Neuronal stem cell (in vitro differentiated cells): Measurements from ENCODE around the gene CARD11.
A peak's percentile ranks its signal among the peaks of the same experiment; 100 is the strongest.

Source experiments
- DNase-seq: peaks from one replicate; pipeline ENCODE4 v3.0.0-alpha.2; 2013; ENCODE audit warnings: low spot score
- H2AFZ ChIP-seq: one replicate; pipeline ENCODE4 v1.6.1; 2013; ENCODE audit warnings: mild to moderate bottlenecking, low read length, inconsistent platforms
- H2AK5ac ChIP-seq: 2 replicates; pipeline ENCODE4 v1.6.1; 2013; ENCODE audit warnings: low read depth, mild to moderate bottlenecking, inconsistent platforms, low read length, moderate library complexity, mixed read lengths
- H2BK120ac ChIP-seq: 2 replicates; pipeline ENCODE4 v1.6.1; 2013; ENCODE audit warnings: low read depth, mild to moderate bottlenecking, inconsistent platforms, low read length, moderate library complexity, mixed read lengths
- H2BK12ac ChIP-seq: one replicate; pipeline ENCODE4 v1.6.1; 2013; ENCODE audit warnings: low read length, inconsistent platforms
- H2BK15ac ChIP-seq: 2 replicates; pipeline ENCODE4 v1.6.1; 2013; ENCODE audit warnings: mild to moderate bottlenecking, low read length, inconsistent platforms, mixed read lengths
- H2BK5ac ChIP-seq: one replicate; pipeline ENCODE4 v1.6.1; 2013; ENCODE audit warnings: inconsistent platforms, mild to moderate bottlenecking, low read length, moderate library complexity
- H3K14ac ChIP-seq: one replicate; pipeline ENCODE4 v1.6.1; 2013; ENCODE audit warnings: low read length, inconsistent platforms
- H3K18ac ChIP-seq: 2 replicates; pipeline ENCODE4 v1.6.1; 2013; ENCODE audit warnings: low read length, inconsistent platforms
- H3K23ac ChIP-seq: 2 replicates; pipeline ENCODE4 v1.6.1; 2013; ENCODE audit warnings: low read depth, mild to moderate bottlenecking, mixed read lengths, low read length, inconsistent platforms; ENCODE audit not compliant: poor library complexity
- H3K27ac ChIP-seq: replicated peaks from 3 replicates; pipeline ENCODE4 v1.5.1; 2013; ENCODE audit warnings: low read length, inconsistent platforms
- H3K27me3 ChIP-seq, 3 experiments: 2 replicates each; pipeline ENCODE4 v1.6.1; 2013; ENCODE audit warnings: low read length in 3 of 3, mild to moderate bottlenecking in 2 of 3, inconsistent platforms in 1 of 3, low read depth in 1 of 3, mixed read lengths in 1 of 3, moderate library complexity in 1 of 3; ENCODE audit not compliant: control insufficient read depth in 3 of 3, insufficient read depth in 3 of 3
- H3K36me3 ChIP-seq, 2 donors: replicated peaks in 1 of 2; 2 replicates each; pipeline ENCODE4 v1.6.1; 2013; ENCODE audit warnings: low read length in 2 of 2; ENCODE audit not compliant: control insufficient read depth in 2 of 2, insufficient read depth in 2 of 2
- H3K4ac ChIP-seq: 2 replicates; pipeline ENCODE4 v1.6.1; 2013; ENCODE audit warnings: inconsistent platforms, mild to moderate bottlenecking, low read length, moderate library complexity
- H3K4me1 ChIP-seq, 2 donors: 1 replicate in 1 of 2; 2 replicates in 1 of 2; pipeline ENCODE4 v1.6.1; 2013; ENCODE audit warnings: low read length in 2 of 2, low read depth in 1 of 2; ENCODE audit not compliant: control insufficient read depth in 2 of 2, insufficient read depth in 1 of 2
- H3K4me2 ChIP-seq: one replicate; pipeline ENCODE4 v1.6.1; 2013; ENCODE audit warnings: mild to moderate bottlenecking, low read length, inconsistent platforms; ENCODE audit not compliant: insufficient read depth, poor library complexity, severe bottlenecking
- H3K4me3 ChIP-seq, 2 donors: 2 replicates each; pipeline ENCODE4 v1.5.1; 2013; ENCODE audit warnings: low read length in 2 of 2, mild to moderate bottlenecking in 2 of 2, inconsistent platforms in 1 of 2, moderate library complexity in 1 of 2
- H3K79me1 ChIP-seq: one replicate; pipeline ENCODE4 v1.6.1; 2013; ENCODE audit warnings: low read depth, mild to moderate bottlenecking, inconsistent platforms, low read length, moderate library complexity
- H3K9ac ChIP-seq: one replicate; pipeline ENCODE4 v1.6.1; 2013; ENCODE audit warnings: mild to moderate bottlenecking, low read depth, low read length, inconsistent platforms; ENCODE audit not compliant: poor library complexity
- H3K9me3 ChIP-seq, 2 donors: replicated peaks in 1 of 2; 2 replicates each; pipeline versions ENCODE3 to v1.6.1; 2013; ENCODE audit warnings: low read length in 2 of 2, mild to moderate bottlenecking in 2 of 2, inconsistent platforms in 1 of 2, low read depth in 1 of 2, mixed read lengths in 1 of 2, moderate library complexity in 1 of 2; ENCODE audit not compliant: control insufficient read depth in 2 of 2, insufficient read depth in 1 of 2
- H4K8ac ChIP-seq: one replicate; pipeline ENCODE4 v1.6.1; 2013; ENCODE audit warnings: low read depth, mild to moderate bottlenecking, inconsistent platforms, low read length, moderate library complexity
- H4K91ac ChIP-seq: one replicate; pipeline ENCODE4 v1.6.1; 2013; ENCODE audit warnings: low read length, low read depth, mild to moderate bottlenecking, inconsistent platforms; ENCODE audit not compliant: poor library complexity
- WGBS, 2 donors: extraction: QIAGEN DNeasy Blood & Tissue Kit; methylation state at CpG; one replicate each; pipeline ENCODE4 v1.1.7; 2013; ENCODE audit warnings: missing lambda C conversion rate in 2 of 2, mixed read lengths in 1 of 2; ENCODE audit not compliant: insufficient read length in 2 of 2, insufficient replicate concordance in 1 of 2; ENCODE audit errors: extremely low coverage in 2 of 2; 5-methylcytosine and 5-hydroxymethylcytosine counted together

Gene CARD11

GRCh38 chr7:2864204-2864985, 179.3 kb downstream of the CARD11 start:
- Histone ChIP-seq H3K9ac (no peak overlapping the region), H2AK5ac (no peak overlapping the region), H3K18ac (no peak overlapping the region), H2BK12ac (no peak overlapping the region), H2AFZ (peak overlapping the region; percentile 85), H2BK5ac (no peak overlapping the region), H3K27ac (no peak overlapping the region), H3K9me3 (no peaks in the 10 kb centered on the region), H2BK15ac (no peak overlapping the region), H3K27me3 (no peaks in the 10 kb centered on the region), H3K4me2 (no peak overlapping the region), H2BK120ac (no peak overlapping the region), H3K4me3 (no peak overlapping the region), H3K4ac (no peak overlapping the region), H3K36me3 (no peaks in the 10 kb centered on the region), H3K79me1 (no peaks in the 10 kb centered on the region), H3K4me1 (peaks cover 3 to 12% of the 10 kb centered on the region in 2 donors), H4K91ac (no peak overlapping the region), H3K14ac (no peak overlapping the region), H4K8ac (no peak overlapping the region), H3K23ac (no peak overlapping the region)
- DNase-seq = no peak
- no CpG with 5 or more reads among the region's 12 CpGs for WGBS, 2 donors

DNA sequence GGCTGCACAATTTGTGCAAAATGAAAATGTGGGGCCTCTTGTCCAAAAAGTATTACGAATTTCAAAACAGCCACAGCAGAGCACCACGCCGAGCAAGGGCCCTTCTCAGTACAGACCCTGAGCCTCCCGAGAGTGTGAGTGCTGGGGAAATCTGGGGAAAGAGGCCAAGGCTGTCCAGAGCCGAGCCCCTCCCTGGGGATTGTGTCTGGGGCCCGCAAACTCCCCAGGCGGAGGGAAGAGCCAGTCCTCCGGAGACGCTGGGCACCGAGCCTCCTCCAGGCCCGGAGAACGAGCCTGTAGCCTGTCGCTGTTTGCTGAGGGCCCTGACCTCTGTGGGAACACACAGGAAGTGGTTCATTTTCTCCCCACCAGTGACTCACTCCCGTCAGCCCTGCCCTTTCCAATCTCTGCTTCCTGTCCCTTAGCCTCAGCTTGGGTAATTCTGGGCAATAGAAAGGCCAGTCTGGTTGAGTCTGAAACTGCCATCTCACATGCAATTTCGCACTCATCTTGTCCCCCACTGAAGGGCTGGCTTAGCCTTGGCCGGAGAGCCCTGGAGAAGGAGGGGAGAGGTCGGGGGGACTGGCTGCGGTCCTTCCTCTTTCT, 180.1 kb downstream of the CARD11 start:
- Histone ChIP-seq H3K4me2 (no peak overlapping the region), H3K18ac (no peak overlapping the region), H3K23ac (no peak overlapping the region), H3K9me3 (no peaks in the 10 kb centered on the region), H3K4ac (no peak overlapping the region), H2AFZ (peak overlapping the region; percentile 85), H3K27ac (no peak overlapping the region), H2AK5ac (peak overlapping the region; percentile 8), H2BK15ac (no peak overlapping the region), H2BK12ac (no peak overlapping the region), H2BK5ac (no peak overlapping the region), H3K36me3 (no peaks in the 10 kb centered on the region), H4K8ac (no peak overlapping the region), H3K79me1 (no peaks in the 10 kb centered on the region), H4K91ac (peak overlapping the region; percentile 90), H3K14ac (no peak overlapping the region), H2BK120ac (no peak overlapping the region), H3K27me3 (no peaks in the 10 kb centered on the region), H3K9ac (no peak overlapping the region), H3K4me3 (no peak overlapping the region), H3K4me1 (peaks cover 3 to 12% of the 10 kb centered on the region in 2 donors)
- no peak for DNase-seq
- no CpG with 5 or more reads among the region's 18 CpGs for WGBS, 2 donors

DNA sequence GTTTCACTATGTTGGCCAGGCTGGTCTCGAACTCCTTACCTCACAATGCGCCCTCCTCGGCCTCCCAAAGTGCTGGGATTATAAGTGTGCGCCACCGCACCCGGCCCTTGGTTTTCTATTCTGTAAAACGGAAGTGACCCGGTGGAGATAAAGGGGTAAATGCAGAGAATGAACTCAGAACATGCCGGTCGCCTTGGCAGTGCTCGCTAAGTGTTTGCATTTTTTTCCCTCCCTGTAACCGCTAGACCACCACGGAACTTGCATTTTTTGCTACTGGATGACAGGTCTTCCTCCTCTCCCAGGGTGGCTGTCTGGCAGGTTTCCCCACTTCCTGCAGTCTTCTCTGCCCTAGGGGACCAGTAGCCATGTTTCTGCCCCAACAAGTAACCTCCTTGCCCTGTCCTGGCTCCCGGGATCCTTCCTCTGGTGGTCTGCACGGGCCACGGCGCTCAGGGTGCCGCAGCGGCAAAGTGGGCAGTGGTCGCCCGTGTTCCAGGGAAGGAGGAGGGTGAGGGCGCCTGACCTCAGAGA, 180.8 kb downstream of the CARD11 start:
- H2BK120ac ChIP-seq = no peak overlapping the region
- no peak overlapping the region for H3K23ac ChIP-seq
- H2BK12ac ChIP-seq = no peak overlapping the region
- no peak overlapping the region for H3K4ac ChIP-seq
- no CpG with 5 or more reads among the region's 22 CpGs for WGBS, 2 donors
- no peak overlapping the region for H2BK5ac ChIP-seq
- H2BK15ac ChIP-seq = no peak overlapping the region
- H3K4me1 ChIP-seq = peaks cover 3 to 12% of the 10 kb centered on the region in 2 donors
- no peak overlapping the region for H3K4me3 ChIP-seq
- no peaks in the 10 kb centered on the region for H3K9me3 ChIP-seq
- H3K27ac ChIP-seq = no peak overlapping the region
- no peak overlapping the region for H3K4me2 ChIP-seq
- H3K9ac ChIP-seq = no peak overlapping the region
- no peak overlapping the region for H3K14ac ChIP-seq
- no peaks in the 10 kb centered on the region for H3K79me1 ChIP-seq
- H3K36me3 ChIP-seq = no peaks in the 10 kb centered on the region
- H4K8ac ChIP-seq = no peak overlapping the region
- H4K91ac ChIP-seq = no peak overlapping the region
- H2AFZ ChIP-seq = peak overlapping the region; percentile 85
- H2AK5ac ChIP-seq = no peak overlapping the region
- H3K27me3 ChIP-seq = no peaks in the 10 kb centered on the region
- no peak for DNase-seq
- peak overlapping the region; percentile 65 for H3K18ac ChIP-seq

- Histone ChIP-seq H2BK15ac (no peak overlapping the region), H3K27ac (no peak overlapping the region), H3K4me2 (no peak overlapping the region), H4K91ac (no peak overlapping the region), H3K36me3 (no peaks in the 10 kb centered on the region), H2AFZ (no peak overlapping the region), H2BK120ac (no peak overlapping the region), H4K8ac (no peak overlapping the region), H3K9me3 (no peaks in the 10 kb centered on the region), H3K9ac (no peak overlapping the region), H3K27me3 (no peaks in the 10 kb centered on the region), H2BK12ac (no peak overlapping the region), H3K18ac (no peak overlapping the region), H3K4ac (no peak overlapping the region), H3K23ac (no peak overlapping the region), H3K4me1 (peaks cover 3 to 18% of the 10 kb centered on the region in 2 donors), H3K14ac (no peak overlapping the region), H3K79me1 (no peaks in the 10 kb centered on the region), H3K4me3 (no peak overlapping the region), H2AK5ac (no peak overlapping the region), H2BK5ac (no peak overlapping the region)
- no peak for DNase-seq
- WGBS, 2 donors = no CpG with 5 or more reads among the region's 4 CpGs
Observed at GRCh38 chr7:2861509-2861908, 182.2 kb downstream of the CARD11 start.
